IMR-90 (cell line): ENCODE results near the gene GPR65. TPM values are rescaled to one million over a fixed set of nuclear protein-coding genes. Genes with fewer than 3 reads are reported as not detected.

Experiments
- ATAC-seq: fragments of 200-7000 bp; cut with Tn5 transposase; 2 replicates; pipeline ENCODE4 v1.9.1; 2020; ENCODE audit warnings: low read depth, mild to moderate bottlenecking, moderate library complexity
- BruUV-seq: library from RNA; stranded (reverse); fragments of 400-500 nt; replicated peaks from 2 replicates; lab custom pipeline; 2021; lab: Mats Ljungman, UMichigan
- CTCF ChIA-PET: fragments of 300-600 bp; formaldehyde crosslinking; extraction: SDS; loops from one replicate; lab custom pipeline; 2021; ENCODE audit warnings: antibody characterized with exemption; lab: Yijun Ruan, JAX
- POLR2A ChIA-PET: fragments of 300-600 bp; sonication (Branson Sonifier 250); formaldehyde crosslinking; loops from one replicate; lab custom pipeline; 2022; ENCODE audit warnings: antibody characterized with exemption; ENCODE audit not compliant: unreplicated experiment; lab: Charles Lee
- DNase-seq: peaks from one replicate; pipeline ENCODE4 v3.0.0; 2013
- H2AFZ ChIP-seq: replicated peaks from 2 replicates; pipeline ENCODE3; 2013; ENCODE audit warnings: low read length, mild to moderate bottlenecking; ENCODE audit not compliant: poor library complexity
- H2AK5ac ChIP-seq: 2 replicates; pipeline ENCODE4 v1.6.1; 2013; ENCODE audit warnings: low read depth, low read length, inconsistent platforms
- H2AK9ac ChIP-seq: replicated peaks from 2 replicates; pipeline ENCODE3; 2013; ENCODE audit warnings: mild to moderate bottlenecking, low read depth, low read length, moderate library complexity; ENCODE audit not compliant: poor library complexity
- H2BK120ac ChIP-seq: 2 replicates; pipeline ENCODE4 v1.6.1; 2013; ENCODE audit warnings: low read depth, low read length, inconsistent platforms
- H2BK15ac ChIP-seq: 3 replicates; pipeline ENCODE4 v1.6.1; 2013; ENCODE audit warnings: low read depth, low read length, inconsistent platforms
- H2BK20ac ChIP-seq: 2 replicates; pipeline ENCODE4 v1.6.1; 2013; ENCODE audit warnings: low read depth, mild to moderate bottlenecking, inconsistent platforms, low read length, moderate library complexity
- H2BK5ac ChIP-seq: 2 replicates; pipeline ENCODE4 v1.6.1; 2013; ENCODE audit warnings: mild to moderate bottlenecking, low read depth, low read length, inconsistent platforms; ENCODE audit not compliant: poor library complexity, severe bottlenecking
- H3K14ac ChIP-seq: replicated peaks from 2 replicates; pipeline ENCODE4 v1.6.1; 2013; ENCODE audit warnings: low read depth, low read length, inconsistent platforms
- H3K18ac ChIP-seq: 2 replicates; pipeline ENCODE4 v1.6.1; 2013; ENCODE audit warnings: low read depth, low read length, control low read depth
- H3K23ac ChIP-seq: 2 replicates; pipeline ENCODE4 v1.6.1; 2013; ENCODE audit warnings: low read depth, low read length, inconsistent platforms
- H3K27ac ChIP-seq: 2 replicates; pipeline ENCODE4 v1.5.1; 2013; ENCODE audit warnings: mild to moderate bottlenecking, control low read depth, low read length; ENCODE audit not compliant: insufficient read depth
- H3K27me3 ChIP-seq: 2 replicates; pipeline ENCODE4 v1.6.1; 2013; ENCODE audit warnings: low read length; ENCODE audit not compliant: control insufficient read depth, insufficient read depth
- H3K36me3 ChIP-seq: 2 replicates; pipeline ENCODE4 v1.6.1; 2013; ENCODE audit warnings: low read length, mixed read lengths; ENCODE audit not compliant: control insufficient read depth, insufficient read depth
- H3K4ac ChIP-seq: 2 replicates; pipeline ENCODE4 v1.6.1; 2013; ENCODE audit warnings: low read depth, low read length, inconsistent platforms
- H3K4me1 ChIP-seq: 2 replicates; pipeline ENCODE4 v1.6.1; 2013; ENCODE audit warnings: low read length, mixed read lengths; ENCODE audit not compliant: control insufficient read depth, insufficient read depth
- H3K4me2 ChIP-seq: 2 replicates; pipeline ENCODE4 v1.6.1; 2013; ENCODE audit warnings: low read depth, mild to moderate bottlenecking, control low read depth, low read length, moderate library complexity
- H3K4me3 ChIP-seq: 2 replicates; pipeline ENCODE4 v1.5.1; 2013; ENCODE audit warnings: low read depth, mild to moderate bottlenecking, control low read depth, low read length, moderate library complexity; ENCODE audit not compliant: insufficient read depth
- H3K56ac ChIP-seq: 2 replicates; pipeline ENCODE4 v1.6.1; 2013; ENCODE audit warnings: low read length, inconsistent platforms; ENCODE audit not compliant: insufficient read depth; ENCODE audit errors: extremely low read depth
- H3K79me1 ChIP-seq, 2 experiments: 2 replicates each; pipeline ENCODE4 v1.6.1; 2013; ENCODE audit warnings: low read length in 2 of 2, inconsistent platforms in 1 of 2, low read depth in 1 of 2
- H3K9ac ChIP-seq: 2 replicates; pipeline ENCODE4 v1.6.1; 2013; ENCODE audit warnings: low read depth, low read length, control low read depth
- H3K9me1 ChIP-seq: 2 replicates; pipeline ENCODE4 v1.6.1; 2013; ENCODE audit warnings: low read length, inconsistent platforms; ENCODE audit not compliant: insufficient read depth
- H3K9me3 ChIP-seq: 2 replicates; pipeline ENCODE4 v1.6.1; 2013; ENCODE audit warnings: low read length; ENCODE audit not compliant: control insufficient read depth, insufficient read depth
- H4K20me1 ChIP-seq: 2 replicates; pipeline ENCODE4 v1.6.1; 2013; ENCODE audit warnings: low read length, inconsistent platforms; ENCODE audit not compliant: insufficient read depth
- H4K5ac ChIP-seq: 2 replicates; pipeline ENCODE4 v1.6.1; 2013; ENCODE audit warnings: mild to moderate bottlenecking, low read depth, low read length, control low read depth
- H4K8ac ChIP-seq, 2 experiments: 2 replicates each; pipeline ENCODE4 v1.6.1; 2013; ENCODE audit warnings: low read depth in 2 of 2, low read length in 2 of 2, control low read depth in 1 of 2, inconsistent platforms in 1 of 2
- H4K91ac ChIP-seq: 2 replicates; pipeline ENCODE4 v1.6.1; 2013; ENCODE audit warnings: low read depth, low read length, inconsistent platforms; ENCODE audit not compliant: insufficient read depth
- POLR2A ChIP-seq: IDR thresholded peaks from 2 replicates; pipeline ENCODE4 v1.6.1; 2012; ENCODE audit warnings: mild to moderate bottlenecking, low read depth, low read length
- dilution Hi-C: fragments of 300-500 bp; cut with HindIII; formaldehyde crosslinking; loops from one replicate; pipeline ENCODE4 v1.14.3; 2018; ENCODE audit warnings: low sequenced_read_pairs; ENCODE audit not compliant: unreplicated experiment
- in situ Hi-C: fragments of 300-500 bp; cut with MboI; formaldehyde crosslinking; loops from 3 replicates; pipeline ENCODE4 v1.14.3; 2019; ENCODE audit warnings: low sequenced_read_pairs, inconsistent platforms, mixed read lengths
- intact Hi-C: fragments of 100-400 bp; cut with micrococcal nuclease; formaldehyde crosslinking; loops from 2 replicates; pipeline ENCODE4 v1.10.0; 2022
- polyA plus RNA-seq, 3 experiments: library from polyadenylated mRNA; depleted of rRNA; stranded (reverse); fragments of >200 nt; gene quantifications; 2 replicates each; pipeline ENCODE4 v1.2.3, GENCODE V29; 2012; ENCODE audit warnings: low replicate concordance in 1 of 3
- total RNA-seq: library from RNA; depleted of rRNA; stranded (reverse); fragments of >200 nt; gene quantifications from 2 replicates; pipeline ENCODE4 v1.2.3, GENCODE V29; 2012

GPR65 gene
- total and polyA plus RNA-seq, 2 of the 4 experiments (the other 2 are of a cell fraction) = 0.05 to 0.18 TPM

GRCh38 chr14:87998482-87998881, 6.5 kb upstream of the GPR65 start:
- Histone ChIP-seq H3K23ac (no peak overlapping the region), H3K4me3 (no peak overlapping the region), H3K79me1 (no peaks in the 10 kb centered on the region), H3K36me3 (no peaks in the 10 kb centered on the region), H3K4me2 (no peak overlapping the region), H3K4ac (no peak overlapping the region), H2AK5ac (no peak overlapping the region), H3K56ac (no peak overlapping the region), H2BK20ac (no peak overlapping the region), H4K20me1 (no peaks in the 10 kb centered on the region), H3K27ac (no peak overlapping the region), H2BK15ac (no peak overlapping the region), H3K18ac (no peak overlapping the region), H3K9ac (no peak overlapping the region), H2AK9ac (no peak overlapping the region), H3K14ac (no peak overlapping the region), H3K27me3 (no peaks in the 10 kb centered on the region; the same call in 1 of the 2 replicates), H2BK120ac (no peak overlapping the region), H3K9me3 (no peaks in the 10 kb centered on the region), H3K9me1 (no peaks in the 10 kb centered on the region; the same call in 1 of the 2 replicates), H4K91ac (no peak overlapping the region), H2BK5ac (no peak overlapping the region), H2AFZ (no peak overlapping the region), H4K5ac (no peak overlapping the region), H3K4me1 (peaks cover 4% of the 10 kb centered on the region), H4K8ac (no peak overlapping the region)
- ATAC-seq (no peak), DNase-seq (no peak)
- no TSS peak for BruUV-seq
- POLR2A ChIA-PET = no interaction called here
- in situ Hi-C loops (no loop called here), intact Hi-C loops (no loop called here), dilution Hi-C loops (no loop called here)
- no peak for TF ChIP-seq POLR2A
- CTCF ChIA-PET = no interaction called here
